Naive thymus-derived CD4-positive, alpha-beta T cell (primary cell): ENCODE data around the gene CXCL9. TPM values are rescaled to one million over a fixed set of nuclear protein-coding genes. Genes with fewer than 3 reads are reported as not detected.

Experiments used
- ATAC-seq: fragments of 150-1000 bp; cut with Tn5 transposase; 2 replicates; pipeline ENCODE4 v1.10.0; 2021; ENCODE audit warnings: mild to moderate bottlenecking, moderate library complexity
- CTCF ChIA-PET: fragments of 350-600 bp; sonication (Branson Sonifier 250); formaldehyde crosslinking; loops from one replicate; lab custom pipeline; 2021; ENCODE audit warnings: antibody characterized with exemption; lab: Charles Lee
- POLR2A ChIA-PET: fragments of 350-600 bp; sonication (Branson Sonifier 250); formaldehyde crosslinking; loops from one replicate; lab custom pipeline; 2021; ENCODE audit warnings: antibody characterized with exemption, inconsistent platforms; lab: Charles Lee
- DNase-seq, 9 donors: peaks; one replicate each; pipeline versions ENCODE4 v3.0.0 to v3.0.0-alpha.2; 2020 to 2022; ENCODE audit warnings: mixed read lengths in 1 of 9
- H3K27ac ChIP-seq: one replicate; pipeline ENCODE4 v1.7.0; 2013; ENCODE audit warnings: mild to moderate bottlenecking, low read depth, low read length, moderate library complexity
- H3K27me3 ChIP-seq, 2 donors: one replicate each; pipeline ENCODE4 v1.7.0; 2013; ENCODE audit warnings: low read length in 2 of 2, mild to moderate bottlenecking in 2 of 2, moderate library complexity in 2 of 2; ENCODE audit not compliant: control insufficient read depth in 2 of 2, insufficient read depth in 2 of 2
- H3K36me3 ChIP-seq, 3 experiments: 1 replicate in 2 of 3; 2 replicates in 1 of 3; pipeline ENCODE4 v1.7.0; 2013; ENCODE audit warnings: low read length in 3 of 3, mild to moderate bottlenecking in 3 of 3, moderate library complexity in 1 of 3; ENCODE audit not compliant: insufficient read depth in 3 of 3, control insufficient read depth in 2 of 3
- H3K4me1 ChIP-seq, 2 donors: one replicate each; pipeline ENCODE4 v1.7.0; 2013; ENCODE audit warnings: low read length in 2 of 2, mild to moderate bottlenecking in 2 of 2, moderate library complexity in 1 of 2; ENCODE audit not compliant: control insufficient read depth in 2 of 2, insufficient read depth in 2 of 2
- H3K4me3 ChIP-seq: 2 replicates; pipeline ENCODE4 v1.7.0; 2013; ENCODE audit warnings: mild to moderate bottlenecking, low read length
- H3K9me3 ChIP-seq, 3 experiments: 1 replicate in 2 of 3; 2 replicates in 1 of 3; pipeline ENCODE4 v1.7.0; 2013; ENCODE audit warnings: low read length in 3 of 3; ENCODE audit not compliant: control insufficient read depth in 2 of 3
- H3K27ac Mint-ChIP-seq, 9 donors: one replicate each; pipeline ENCODE4 v1.8.0; 2020 to 2022; ENCODE audit warnings: mixed read lengths in 9 of 9, mild to moderate bottlenecking in 8 of 9, moderate library complexity in 5 of 9, inconsistent platforms in 2 of 9
- H3K27me3 Mint-ChIP-seq, 5 donors: one replicate each; pipeline ENCODE4 v1.8.0; 2021 to 2022; ENCODE audit warnings: mixed read lengths in 5 of 5, mild to moderate bottlenecking in 1 of 5
- H3K36me3 Mint-ChIP-seq, 5 donors: one replicate each; pipeline ENCODE4 v1.8.0; 2020 to 2022; ENCODE audit warnings: mixed read lengths in 5 of 5, mild to moderate bottlenecking in 3 of 5, inconsistent platforms in 1 of 5
- H3K4me1 Mint-ChIP-seq, 7 donors: one replicate each; pipeline ENCODE4 v1.8.0; 2020 to 2022; ENCODE audit warnings: mixed read lengths in 7 of 7, mild to moderate bottlenecking in 3 of 7, inconsistent platforms in 1 of 7
- H3K4me3 Mint-ChIP-seq, 10 donors: one replicate each; pipeline ENCODE4 v1.8.0; 2020 to 2022; ENCODE audit warnings: mild to moderate bottlenecking in 10 of 10, mixed read lengths in 10 of 10, moderate library complexity in 6 of 10, inconsistent platforms in 2 of 10
- H3K9me3 Mint-ChIP-seq, 11 donors: one replicate each; pipeline ENCODE4 v1.8.0; 2020 to 2022; ENCODE audit warnings: mixed read lengths in 11 of 11, mild to moderate bottlenecking in 4 of 11, inconsistent platforms in 1 of 11, moderate library complexity in 1 of 11
- intact Hi-C, 2 donors: fragments of 100-400 bp; cut with micrococcal nuclease; formaldehyde crosslinking; loops; one replicate each; pipeline ENCODE4 v1.15.1; 2023
- polyA plus RNA-seq, 2 donors: library from polyadenylated mRNA; unstranded; fragments of 300-500 nt; fragmentation: Illumina TruSeq; gene quantifications; one replicate each; pipeline ENCODE4 v1.2.3, GENCODE V29; 2021
- total RNA-seq, 6 experiments: library from RNA in 5 of 6; stranded (reverse) in 5 of 6; gene quantifications; 1 replicate in 5 of 6; 2 replicates in 1 of 6; pipeline ENCODE4 v1.2.3 and lab custom pipeline; 2021 to 2026

Gene CXCL9
- total and polyA plus RNA-seq, 7 experiments from 2014 or later, result not detected

DNA sequence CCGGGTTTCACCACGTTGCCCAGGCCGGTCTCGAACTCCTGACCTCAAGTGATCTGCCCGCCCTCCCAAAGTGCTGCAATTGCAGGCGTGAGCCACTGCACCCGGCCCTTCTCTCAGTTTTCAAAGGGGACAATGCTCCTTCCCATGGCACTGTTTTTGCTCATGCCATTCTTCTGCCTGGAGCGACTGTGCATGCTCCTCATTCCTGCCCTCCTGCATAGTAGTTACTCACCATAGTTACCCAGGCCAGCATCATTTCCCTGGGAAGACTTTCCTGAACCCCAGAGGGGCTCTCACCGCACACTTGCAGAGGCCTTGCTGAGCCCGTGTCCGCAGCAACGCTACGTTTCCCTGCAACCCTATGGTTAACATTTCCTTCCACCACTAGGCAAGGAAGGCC lies 3.3 kb upstream of the CXCL9 start:
- no peak overlapping the region for H3K27ac ChIP-seq
- Mint-ChIP-seq H3K4me1 (peaks cover 0 to 2% (median 0%) of the 10 kb centered on the region in 7 donors), H3K27ac (no peak overlapping the region), H3K4me3 (no peak overlapping the region), H3K36me3 (no peaks in the 10 kb centered on the region), H3K9me3 (no peaks in the 10 kb centered on the region), H3K27me3 (peaks cover 2 to 12% (median 7%) of the 10 kb centered on the region in 5 donors)
- ChIA-PET POLR2A (no interaction called here), CTCF (no interaction called here)
- H3K36me3 ChIP-seq, result no peaks in the 10 kb centered on the region
- H3K4me1 ChIP-seq, result no peaks in the 10 kb centered on the region
- intact Hi-C loops, result no loop called here
- DNase-seq, result no peak
- H3K4me3 ChIP-seq, result no peak overlapping the region
- ATAC-seq, result no peak
- no peaks in the 10 kb centered on the region for H3K27me3 ChIP-seq
- no peaks in the 10 kb centered on the region for H3K9me3 ChIP-seq

DNA sequence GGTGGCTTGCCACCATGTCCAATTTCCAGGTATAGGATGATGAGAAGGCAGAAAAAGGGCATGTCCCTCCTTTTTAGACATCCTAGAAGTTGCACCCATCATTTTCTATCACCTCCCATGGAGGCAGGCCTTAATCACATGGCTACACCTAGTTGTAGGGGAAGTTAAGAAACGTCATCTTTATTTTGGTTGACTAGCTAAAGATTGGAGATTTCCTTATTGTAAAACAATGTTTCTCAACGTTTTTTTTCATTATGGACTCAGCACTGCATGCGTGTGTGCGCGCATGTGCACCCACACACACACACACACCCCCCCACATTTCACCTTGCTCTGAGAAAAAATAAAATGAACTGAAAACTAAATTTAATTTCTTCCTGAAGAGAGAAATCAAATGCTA lies 2.0 kb upstream of the CXCL9 start:
- Histone ChIP-seq H3K4me1 (no peaks in the 10 kb centered on the region), H3K9me3 (no peaks in the 10 kb centered on the region), H3K36me3 (no peaks in the 10 kb centered on the region), H3K27me3 (no peaks in the 10 kb centered on the region), H3K27ac (no peak overlapping the region), H3K4me3 (no peak overlapping the region)
- intact Hi-C loops, result no loop called here
- ChIA-PET POLR2A (interaction anchor here (0.7 kb wide), 1 partner anchor 15 kb away, joined by 4 read pairs; no protein-coding TSS in a partner anchor), CTCF (interaction anchor here (1.0 kb wide), 1 partner anchor 14 kb away, joined by 4 read pairs; no protein-coding TSS in a partner anchor)
- peaks cover 0 to 2% (median 0%) of the 10 kb centered on the region in 7 donors for H3K4me1 Mint-ChIP-seq
- peaks cover 4 to 13% (median 10%) of the 10 kb centered on the region in 5 donors for H3K27me3 Mint-ChIP-seq
- no peaks in the 10 kb centered on the region for H3K9me3 Mint-ChIP-seq
- ATAC-seq, result no peak
- no peaks in the 10 kb centered on the region for H3K36me3 Mint-ChIP-seq
- H3K27ac Mint-ChIP-seq, result no peak overlapping the region
- DNase-seq, result no peak
- no peak overlapping the region for H3K4me3 Mint-ChIP-seq

DNA sequence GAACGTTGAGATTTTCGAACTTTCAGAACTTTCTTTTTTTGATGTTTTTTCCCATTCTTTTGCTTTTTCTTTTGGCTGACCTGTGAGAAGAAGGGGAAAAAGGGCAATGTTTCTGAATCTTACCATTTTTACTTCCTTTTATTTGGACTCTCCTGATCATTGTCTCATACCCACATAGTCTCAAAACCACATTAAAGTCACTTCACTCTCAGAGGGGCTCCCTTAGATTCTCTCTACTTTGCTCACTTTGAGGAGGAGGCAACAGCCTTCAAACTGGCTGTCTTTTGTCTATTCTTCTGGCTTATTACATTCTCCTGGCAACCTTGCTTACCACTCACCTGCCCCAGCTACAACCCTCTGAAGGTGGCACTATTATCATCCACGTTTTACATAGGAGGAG lies 3.7 kb downstream of the CXCL9 start:
- no peaks in the 10 kb centered on the region for H3K36me3 Mint-ChIP-seq
- Histone ChIP-seq H3K36me3 (no peaks in the 10 kb centered on the region), H3K27ac (no peak overlapping the region), H3K9me3 (no peaks in the 10 kb centered on the region), H3K27me3 (no peaks in the 10 kb centered on the region), H3K4me3 (no peak overlapping the region), H3K4me1 (no peaks in the 10 kb centered on the region)
- CTCF ChIA-PET, result no interaction called here
- H3K9me3 Mint-ChIP-seq, result no peaks in the 10 kb centered on the region
- no peaks in the 10 kb centered on the region for H3K4me1 Mint-ChIP-seq
- DNase-seq (no peak), ATAC-seq (no peak)
- no peak overlapping the region for H3K4me3 Mint-ChIP-seq
- peaks cover 8 to 22% (median 14%) of the 10 kb centered on the region in 5 donors for H3K27me3 Mint-ChIP-seq
- POLR2A ChIA-PET, result interaction anchor here (0.6 kb wide), 1 partner anchor 25 kb away, joined by 4 read pairs; no protein-coding TSS in a partner anchor
- intact Hi-C loops, result no loop called here
- no peak overlapping the region for H3K27ac Mint-ChIP-seq

DNA sequence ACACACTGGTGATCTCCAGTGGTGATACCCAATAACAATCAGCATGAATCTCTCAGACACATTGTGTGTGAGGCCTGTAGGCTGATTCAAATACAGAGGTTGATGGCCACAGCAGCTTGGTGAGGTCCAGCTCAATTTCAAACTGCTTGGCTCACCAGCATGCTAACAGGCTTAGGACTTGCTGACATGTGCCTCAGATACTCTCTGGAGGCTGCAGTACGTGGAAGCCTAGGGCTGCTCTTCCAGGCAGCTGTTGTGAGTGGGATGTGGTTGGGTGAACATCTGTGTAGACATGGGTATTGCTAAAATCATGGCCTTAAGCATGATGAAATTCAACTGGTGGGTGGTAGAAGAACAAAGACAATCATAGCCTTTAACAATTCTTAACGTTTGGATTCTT lies 4.3 kb downstream of the CXCL9 start:
- no peak for ATAC-seq
- no peak for DNase-seq
- no peaks in the 10 kb centered on the region for H3K36me3 Mint-ChIP-seq
- H3K4me3 Mint-ChIP-seq, result no peak overlapping the region
- intact Hi-C loops, result no loop called here
- H3K9me3 Mint-ChIP-seq, result no peaks in the 10 kb centered on the region
- ChIA-PET CTCF (interaction anchor here (0.5 to 1.1 kb wide), 2 partner anchors 11 to 94 kb away, joined by 5 to 8 read pairs; no protein-coding TSS in a partner anchor), POLR2A (interaction anchor here (0.6 kb wide), 1 partner anchor 24 kb away, joined by 4 read pairs; no protein-coding TSS in a partner anchor)
- H3K27me3 Mint-ChIP-seq, result peaks cover 7 to 22% (median 14%) of the 10 kb centered on the region in 5 donors
- Histone ChIP-seq H3K9me3 (no peaks in the 10 kb centered on the region), H3K36me3 (no peaks in the 10 kb centered on the region), H3K27me3 (no peaks in the 10 kb centered on the region), H3K27ac (no peak overlapping the region), H3K4me3 (no peak overlapping the region), H3K4me1 (no peaks in the 10 kb centered on the region)
- H3K4me1 Mint-ChIP-seq, result no peaks in the 10 kb centered on the region
- H3K27ac Mint-ChIP-seq, result no peak overlapping the region

DNA sequence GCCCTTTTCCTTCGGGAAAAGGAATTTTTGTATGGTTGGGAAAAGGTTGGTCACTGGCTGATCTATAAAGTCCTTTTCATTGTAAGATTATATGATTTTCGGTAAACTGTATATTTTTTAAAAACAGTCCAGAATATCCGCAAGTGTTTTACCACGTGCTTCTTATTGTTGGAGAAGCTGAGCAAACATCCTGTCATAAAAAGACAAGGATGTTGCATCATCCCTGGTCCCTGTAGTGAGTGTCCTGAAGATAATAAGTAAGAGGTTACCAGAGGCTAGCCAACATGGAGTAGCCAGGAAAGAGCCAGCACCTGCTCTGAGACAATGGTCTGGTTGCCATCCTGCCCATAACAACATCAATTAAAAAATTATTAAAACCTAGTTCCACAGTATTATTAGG lies 5.1 kb downstream of the CXCL9 start:
- H3K9me3 ChIP-seq, result no peaks in the 10 kb centered on the region
- Mint-ChIP-seq H3K27ac (no peak overlapping the region), H3K9me3 (no peaks in the 10 kb centered on the region), H3K27me3 (peaks cover 7 to 22% (median 14%) of the 10 kb centered on the region in 5 donors), H3K36me3 (no peaks in the 10 kb centered on the region), H3K4me3 (no peak overlapping the region), H3K4me1 (no peaks in the 10 kb centered on the region)
- no peak overlapping the region for H3K4me3 ChIP-seq
- intact Hi-C loops, result no loop called here
- H3K4me1 ChIP-seq, result no peaks in the 10 kb centered on the region
- no peak for ATAC-seq
- ChIA-PET CTCF (interaction anchor here (1.1 kb wide), 1 partner anchor 11 kb away, joined by 5 read pairs; no protein-coding TSS in a partner anchor), POLR2A (no interaction called here)
- H3K27me3 ChIP-seq, result no peaks in the 10 kb centered on the region
- no peak for DNase-seq
- H3K36me3 ChIP-seq, result no peaks in the 10 kb centered on the region
- H3K27ac ChIP-seq, result no peak overlapping the region

DNA sequence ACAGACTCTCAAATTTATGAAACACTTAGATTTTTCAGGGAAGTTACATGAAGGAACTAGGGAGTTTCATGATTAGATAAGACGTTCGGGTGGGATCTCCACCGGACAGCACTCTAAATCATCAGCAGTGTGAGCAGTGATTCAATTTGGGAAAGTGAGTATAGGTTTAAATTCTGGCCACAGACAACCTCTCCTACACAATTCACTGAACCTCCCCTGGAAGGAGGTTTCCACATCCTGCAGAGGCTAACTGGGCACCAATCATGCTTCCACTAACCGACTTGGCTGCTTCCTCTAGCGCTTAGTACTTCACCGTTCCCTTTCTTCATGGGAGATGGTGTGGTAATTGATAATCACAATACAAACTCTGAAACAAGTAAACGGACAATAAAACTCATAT lies 5.6 kb downstream of the CXCL9 start:
- ATAC-seq (no peak), DNase-seq (no peak)
- Histone ChIP-seq H3K9me3 (no peaks in the 10 kb centered on the region), H3K27me3 (no peaks in the 10 kb centered on the region), H3K4me3 (no peak overlapping the region), H3K36me3 (no peaks in the 10 kb centered on the region), H3K27ac (no peak overlapping the region), H3K4me1 (no peaks in the 10 kb centered on the region)
- CTCF ChIA-PET, result interaction anchor here (1.1 kb wide), 1 partner anchor 10 kb away, joined by 5 read pairs; no protein-coding TSS in a partner anchor
- H3K4me3 Mint-ChIP-seq, result no peak overlapping the region
- H3K4me1 Mint-ChIP-seq, result no peaks in the 10 kb centered on the region
- H3K9me3 Mint-ChIP-seq, result no peaks in the 10 kb centered on the region
- H3K36me3 Mint-ChIP-seq, result no peaks in the 10 kb centered on the region
- peaks cover 3 to 22% (median 14%) of the 10 kb centered on the region in 5 donors for H3K27me3 Mint-ChIP-seq
- intact Hi-C loops, result no loop called here
- H3K27ac Mint-ChIP-seq, result no peak overlapping the region
- POLR2A ChIA-PET, result no interaction called here

DNA sequence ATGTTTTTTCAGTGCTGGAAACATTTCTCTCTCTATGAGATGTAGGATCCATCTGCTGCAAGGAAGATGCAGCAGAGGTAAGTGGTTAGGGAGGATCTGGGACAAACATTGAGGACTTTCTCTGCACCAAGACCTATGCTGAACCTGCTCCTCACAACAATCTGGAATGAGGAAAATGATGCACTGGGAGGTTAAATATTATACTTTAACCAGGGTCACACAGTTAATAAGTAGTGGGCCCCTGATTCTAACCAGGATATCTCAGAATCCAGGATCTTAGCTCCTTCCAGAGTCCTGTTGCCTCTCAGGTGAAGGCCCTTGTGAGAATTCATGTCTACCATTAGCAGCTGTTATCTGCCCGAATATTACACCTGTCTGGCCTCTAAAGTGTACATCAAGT lies 7.0 kb downstream of the CXCL9 start:
- Histone ChIP-seq H3K4me1 (no peaks in the 10 kb centered on the region), H3K27me3 (no peaks in the 10 kb centered on the region), H3K9me3 (no peaks in the 10 kb centered on the region), H3K4me3 (no peak overlapping the region), H3K36me3 (no peaks in the 10 kb centered on the region), H3K27ac (no peak overlapping the region)
- no peaks in the 10 kb centered on the region for H3K36me3 Mint-ChIP-seq
- CTCF ChIA-PET, result interaction anchor here (1.3 to 2.0 kb wide), 2 partner anchors 15 to 67 kb away, joined by 3 to 5 read pairs; no protein-coding TSS in a partner anchor
- H3K9me3 Mint-ChIP-seq, result no peaks in the 10 kb centered on the region
- no peak overlapping the region for H3K27ac Mint-ChIP-seq
- DNase-seq, result no peak
- POLR2A ChIA-PET, result no interaction called here
- intact Hi-C loops, result no loop called here
- no peak overlapping the region for H3K4me3 Mint-ChIP-seq
- peaks cover 0 to 12% (median 5%) of the 10 kb centered on the region in 5 donors for H3K27me3 Mint-ChIP-seq
- no peak for ATAC-seq
- no peaks in the 10 kb centered on the region for H3K4me1 Mint-ChIP-seq
